NCI-H2196 treated with DMSO at 0.1 percent for 48 hours (cell line): ENCODE data around the gene TAF5L.
A peak's percentile ranks its signal among the peaks of the same experiment; 100 is the strongest.

Source experiments
- DNase-seq: peaks from one replicate; lab custom pipeline; 2025; ENCODE audit not compliant: unreplicated experiment; lab: John Stamatoyannopoulos, UW

TAF5L gene

DNA sequence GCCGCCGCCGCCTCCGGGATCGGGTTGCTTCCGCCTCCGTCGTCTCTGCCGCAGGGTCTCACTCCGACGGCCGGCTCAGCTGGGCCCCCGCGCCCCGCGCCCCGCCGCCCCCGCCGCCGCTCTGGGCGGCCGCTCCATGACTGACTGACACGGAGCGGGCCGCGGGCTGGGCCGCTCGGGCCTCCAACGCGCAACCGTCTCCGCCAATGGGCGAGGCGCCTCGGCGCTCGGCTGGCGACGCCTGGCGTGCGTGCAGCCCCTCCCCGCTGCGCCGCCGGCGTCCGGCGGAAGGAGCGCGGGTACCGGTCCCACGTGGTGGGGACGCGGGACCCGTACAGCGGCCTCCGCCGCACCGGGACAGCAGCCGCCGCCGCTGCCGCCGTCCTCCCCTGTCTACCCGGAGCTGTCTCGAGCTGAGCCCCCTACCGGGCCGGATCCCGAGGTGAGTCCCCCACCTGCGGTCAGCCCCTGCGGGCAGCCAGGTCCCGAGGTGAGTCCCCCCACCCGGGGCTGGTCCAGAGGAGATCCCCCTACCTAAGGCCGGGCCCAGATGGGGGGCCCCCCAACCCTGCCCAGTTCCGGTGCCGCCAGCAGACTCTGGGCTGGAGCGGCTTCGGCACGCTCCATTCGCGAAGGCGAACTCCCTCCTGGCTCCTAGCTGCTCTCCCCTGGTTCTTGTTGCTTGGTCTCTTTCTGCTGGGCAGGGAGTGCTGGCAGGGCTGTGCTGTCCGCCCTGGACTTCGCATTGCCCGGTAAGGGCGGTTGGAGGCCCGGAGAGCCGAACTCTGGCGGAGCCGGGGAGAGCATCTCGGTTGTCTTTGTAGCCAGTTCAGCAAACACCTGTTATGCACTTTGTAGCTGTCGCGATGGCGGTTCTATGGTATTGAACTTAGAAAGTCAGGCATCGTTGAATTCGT lies at the start of gene TAF5L, which contains the start of gene URB2:
Gene TAF5L (minus strand): TSS at position 208 of the 917 bp plus-strand sequence. CDS start 11,640 bp downstream, outside the sequence.
Gene URB2 (plus strand): TSS at position 333 of the 917 bp plus-strand sequence. CDS start 1,387 bp downstream, outside the sequence.
- peak; percentile 69 for DNase-seq

- DNase-seq, result no peak
Measured at GRCh38 chr1:229675396-229675795, 49.5 kb upstream of the TAF5L start.

DNA sequence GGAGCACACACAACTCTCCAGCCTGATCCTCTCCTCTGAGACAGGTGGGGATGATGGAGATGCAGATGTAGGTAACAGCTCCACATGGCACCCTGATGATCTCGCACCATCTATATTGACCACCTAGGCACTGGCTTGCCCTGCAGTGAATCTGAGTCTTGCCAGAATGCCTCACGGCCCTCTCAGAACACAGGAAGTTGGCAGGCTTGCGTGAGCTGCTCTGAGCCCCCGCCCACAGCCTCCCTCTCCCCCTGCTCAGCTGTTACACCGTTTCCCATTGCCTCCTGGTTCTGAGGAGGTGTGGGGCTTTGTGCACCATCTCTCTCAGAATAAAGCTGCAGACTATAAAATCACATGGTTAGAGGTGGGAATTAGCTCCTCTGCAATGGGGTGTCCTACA lies 48.1 kb upstream of the TAF5L start:
- no peak for DNase-seq

- DNase-seq, result no peak
Measured at GRCh38 chr1:229672246-229672645, 46.3 kb upstream of the TAF5L start.

GRCh38 chr1:229671310-229671709 lies 45.4 kb upstream of the TAF5L start:
- DNase-seq, result no peak

DNA sequence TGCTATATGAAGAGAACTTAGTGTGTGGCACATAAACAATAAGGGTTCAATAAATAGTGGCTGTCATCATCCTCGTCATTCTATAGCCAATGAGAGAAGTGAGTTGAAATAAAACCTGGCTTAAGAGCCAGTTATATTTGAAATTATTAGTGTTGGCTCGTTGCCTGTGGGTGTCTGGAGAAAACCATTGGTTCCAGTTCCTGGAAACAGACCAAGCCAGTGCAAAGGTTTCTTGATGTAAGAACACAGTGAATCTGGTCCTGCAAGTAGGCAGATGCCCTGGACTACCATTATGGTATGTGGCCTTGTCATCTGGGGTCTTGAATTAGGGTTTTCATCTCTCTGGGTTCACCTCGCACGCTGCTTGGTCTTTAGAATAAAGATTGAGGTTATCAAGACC lies 43.4 kb upstream of the TAF5L start:
- DNase-seq, result no peak

GRCh38 chr1:229666585-229666984 lies 40.7 kb upstream of the TAF5L start:
- DNase-seq, result no peak

- no peak for DNase-seq
Measured at GRCh38 chr1:229665912-229666558, 40.1 kb upstream of the TAF5L start.

DNA sequence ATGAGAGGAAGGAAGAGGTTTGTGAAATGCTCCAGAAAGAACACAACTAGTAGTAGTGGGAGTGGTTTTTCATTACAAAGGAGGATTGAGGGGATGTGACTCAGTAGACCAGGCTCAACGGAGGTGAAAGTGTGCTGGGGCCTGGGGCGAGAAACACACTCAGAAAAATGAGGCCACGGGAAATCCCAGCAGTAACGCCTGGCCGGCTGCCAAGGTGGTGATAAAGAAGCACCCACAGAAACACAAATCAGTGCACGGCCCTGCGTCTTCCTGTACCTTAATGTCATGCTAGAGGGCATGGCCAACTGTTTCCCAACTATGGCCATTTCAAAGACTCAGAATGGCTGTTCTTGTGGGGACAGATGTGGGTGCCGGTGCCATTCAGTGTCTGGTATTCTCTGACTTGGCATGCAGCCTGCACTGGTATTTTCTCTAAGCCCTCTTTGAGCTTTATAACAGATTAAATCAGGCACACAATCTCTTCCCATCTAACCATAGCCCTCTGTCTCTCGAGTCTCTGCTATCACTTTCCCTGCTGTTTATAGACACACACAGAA lies 38.3 kb upstream of the TAF5L start:
- no peak for DNase-seq

GRCh38 chr1:229661897-229662296 lies 36.0 kb upstream of the TAF5L start:
- no peak for DNase-seq

- peak; percentile 75 for DNase-seq
Measured at GRCh38 chr1:229661022-229661877, 35.3 kb upstream of the TAF5L start.

- no peak for DNase-seq
Measured at GRCh38 chr1:229657993-229658755, 32.3 kb upstream of the TAF5L start.

DNA sequence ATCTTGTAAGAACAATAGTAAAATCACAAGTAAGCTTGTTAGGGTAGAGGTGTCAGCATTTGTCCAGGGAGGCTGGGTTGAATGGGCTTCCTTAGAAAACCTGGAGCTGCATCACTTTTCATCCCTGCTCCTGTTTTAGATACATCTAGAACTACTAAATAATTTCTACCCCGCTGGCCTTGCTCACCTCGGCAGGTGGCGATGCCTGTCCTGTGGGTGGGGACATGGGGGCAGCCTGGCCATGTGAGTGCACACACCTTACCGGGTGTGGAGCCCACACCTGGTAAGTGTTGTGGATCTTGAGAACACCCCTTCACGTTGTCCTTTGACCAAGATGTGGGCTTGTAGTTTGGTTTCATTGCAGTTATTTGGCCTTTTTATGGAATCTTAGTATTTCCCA lies 29.9 kb upstream of the TAF5L start:
- DNase-seq, result no peak

- DNase-seq, result no peak
Measured at GRCh38 chr1:229653420-229653819, 27.5 kb upstream of the TAF5L start.

DNA sequence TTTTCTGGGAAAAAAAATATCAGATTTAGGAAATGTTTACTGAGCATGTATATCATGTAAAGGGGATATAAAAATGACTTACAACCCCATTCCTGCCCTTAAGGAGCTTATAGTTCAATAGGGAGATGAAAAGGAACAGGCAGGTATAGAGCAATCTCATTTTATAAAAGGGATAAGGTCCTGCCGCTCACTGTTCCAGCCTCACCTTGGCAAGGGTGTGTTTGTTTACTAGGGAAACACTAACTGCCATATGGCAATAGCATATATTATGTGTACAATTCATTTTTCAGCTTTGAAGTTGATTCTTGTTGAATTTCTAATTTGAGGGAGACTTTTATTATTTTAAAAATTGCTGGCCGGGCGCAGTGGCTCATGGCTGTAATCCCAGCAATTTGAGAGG lies 25.6 kb upstream of the TAF5L start:
- no peak for DNase-seq

DNA sequence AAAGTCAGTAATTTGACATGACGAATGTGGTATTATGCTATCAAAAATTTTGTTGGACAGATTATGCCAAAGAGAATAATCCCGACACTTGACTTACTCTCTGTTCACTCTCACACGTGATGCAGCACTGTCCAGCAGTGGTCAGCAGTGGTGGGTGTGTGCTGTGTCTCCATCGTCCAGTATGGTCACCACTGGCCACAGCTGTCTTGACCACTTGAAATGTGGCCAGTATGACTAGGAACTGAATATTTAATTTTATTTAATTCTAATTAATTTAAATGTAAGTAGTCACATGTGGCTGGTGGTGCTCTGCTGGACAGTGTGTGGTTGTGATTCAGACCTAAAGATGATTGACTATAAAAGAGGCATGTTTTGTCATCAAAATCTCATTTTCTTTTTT lies 24.1 kb upstream of the TAF5L start:
- no peak for DNase-seq

- no peak for DNase-seq
Measured at GRCh38 chr1:229648406-229648805, 22.5 kb upstream of the TAF5L start.

GRCh38 chr1:229645324-229645993 lies 19.5 kb upstream of the TAF5L start:
- no peak for DNase-seq

DNA sequence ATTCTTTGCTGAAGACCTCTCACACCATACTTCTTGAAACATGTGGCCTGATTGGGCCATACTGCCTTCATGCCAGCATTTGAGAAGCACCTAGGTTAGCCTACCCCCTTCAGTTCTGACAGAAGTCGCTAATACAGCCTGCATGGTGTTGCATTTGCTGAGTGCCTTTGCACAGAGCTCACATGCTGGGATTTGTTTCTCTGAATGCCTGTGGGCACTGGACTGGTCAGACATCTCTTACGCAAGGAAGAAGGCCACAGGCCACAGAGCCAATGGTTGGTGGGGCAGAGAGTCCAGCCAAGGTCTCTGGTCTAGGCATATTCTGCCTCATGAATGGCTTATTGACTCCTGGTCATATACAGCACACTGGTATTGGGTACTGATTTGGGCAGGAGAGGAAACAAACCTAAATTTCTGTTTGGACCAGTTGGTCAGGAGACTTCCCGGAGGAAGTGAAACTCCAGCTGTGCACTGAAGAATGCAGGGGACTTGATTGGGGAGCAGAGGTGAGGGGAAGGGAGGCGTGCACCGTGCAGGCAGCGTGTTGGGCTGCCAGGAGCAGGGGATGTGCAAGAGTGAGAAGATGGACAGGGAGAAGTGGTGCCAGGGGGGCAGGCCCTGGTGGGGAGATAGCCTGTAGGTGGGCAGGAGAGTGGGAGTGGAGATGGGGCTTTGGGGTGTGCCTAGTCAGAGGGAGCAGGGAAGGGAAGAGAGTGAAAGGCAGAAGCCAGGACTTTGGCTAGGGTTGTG lies 18.2 kb upstream of the TAF5L start:
- DNase-seq, result no peak
